ENCODE data around the gene DAPK1. TPM values are rescaled to one million over a fixed set of nuclear protein-coding genes. Genes with fewer than 3 reads are reported as not detected.

The DAPK1 gene
- total RNA-seq, 2 experiments from 2014 or later, result 1.2 to 6.8 TPM

DNA sequence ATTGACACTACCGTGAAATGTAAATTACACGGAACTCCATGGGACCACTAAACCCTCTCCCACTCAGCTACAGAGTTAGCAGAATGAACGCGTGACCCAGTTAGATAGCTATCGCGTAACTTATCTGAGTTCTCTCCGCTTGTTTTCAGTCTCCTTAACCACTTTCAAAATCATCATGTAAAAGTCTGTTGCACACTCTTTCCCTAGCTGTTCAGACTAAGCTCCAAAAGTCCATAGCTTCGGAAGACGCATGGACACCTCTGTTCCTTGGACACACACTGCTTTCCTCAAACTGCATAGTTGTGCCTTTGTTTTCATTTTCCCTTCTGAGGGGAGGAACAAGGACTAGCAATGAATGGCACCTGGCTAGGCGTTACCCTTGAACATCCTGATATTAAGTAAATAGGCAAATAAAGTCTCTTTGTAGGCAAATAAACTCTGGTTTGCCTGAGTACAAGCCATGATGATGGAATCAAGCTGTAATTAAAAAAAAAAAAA is 83.3 kb downstream of the DAPK1 start:
- DNase-seq, result no peak
- Mint-ChIP-seq H3K9me3 (ENCODE audit: low read depth) (no peaks in the 10 kb centered on the region), H3K27ac (no peak overlapping the region), H3K27me3 (peaks cover 3% of the 10 kb centered on the region), H3K36me3 (no peaks in the 10 kb centered on the region), H3K4me3 (no peak overlapping the region), H3K4me1 (no peaks in the 10 kb centered on the region)
- CTCF ChIA-PET, result no interaction called here
- ATAC-seq, result no peak

DNA sequence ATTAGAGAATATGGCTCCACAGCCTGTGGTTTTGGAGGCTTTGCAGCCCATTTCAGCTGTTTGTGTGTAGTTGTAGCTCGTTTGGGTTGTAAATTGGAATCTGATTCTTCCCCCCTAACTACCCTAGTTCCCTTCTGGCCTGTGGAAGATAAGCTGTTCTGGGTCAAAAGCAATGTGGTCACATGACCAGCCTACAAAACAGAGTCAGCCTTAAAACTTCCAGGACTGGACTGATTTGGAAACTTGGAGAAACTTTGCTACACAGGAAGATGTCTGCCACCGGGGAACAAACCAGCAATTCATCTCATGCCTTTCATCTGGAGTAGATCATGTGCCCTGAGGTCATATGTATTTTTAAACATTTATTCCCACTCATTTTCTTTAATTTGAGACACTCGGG is 83.8 kb downstream of the DAPK1 start:
- no peak for ATAC-seq
- no peak for DNase-seq
- no peak overlapping the region for H3K27ac Mint-ChIP-seq
- no peaks in the 10 kb centered on the region for H3K4me1 Mint-ChIP-seq
- H3K4me3 Mint-ChIP-seq, result no peak overlapping the region
- CTCF ChIA-PET, result no interaction called here
- H3K9me3 Mint-ChIP-seq (ENCODE audit: low read depth), result no peaks in the 10 kb centered on the region
- H3K27me3 Mint-ChIP-seq, result peaks cover 3% of the 10 kb centered on the region
- no peaks in the 10 kb centered on the region for H3K36me3 Mint-ChIP-seq

DNA sequence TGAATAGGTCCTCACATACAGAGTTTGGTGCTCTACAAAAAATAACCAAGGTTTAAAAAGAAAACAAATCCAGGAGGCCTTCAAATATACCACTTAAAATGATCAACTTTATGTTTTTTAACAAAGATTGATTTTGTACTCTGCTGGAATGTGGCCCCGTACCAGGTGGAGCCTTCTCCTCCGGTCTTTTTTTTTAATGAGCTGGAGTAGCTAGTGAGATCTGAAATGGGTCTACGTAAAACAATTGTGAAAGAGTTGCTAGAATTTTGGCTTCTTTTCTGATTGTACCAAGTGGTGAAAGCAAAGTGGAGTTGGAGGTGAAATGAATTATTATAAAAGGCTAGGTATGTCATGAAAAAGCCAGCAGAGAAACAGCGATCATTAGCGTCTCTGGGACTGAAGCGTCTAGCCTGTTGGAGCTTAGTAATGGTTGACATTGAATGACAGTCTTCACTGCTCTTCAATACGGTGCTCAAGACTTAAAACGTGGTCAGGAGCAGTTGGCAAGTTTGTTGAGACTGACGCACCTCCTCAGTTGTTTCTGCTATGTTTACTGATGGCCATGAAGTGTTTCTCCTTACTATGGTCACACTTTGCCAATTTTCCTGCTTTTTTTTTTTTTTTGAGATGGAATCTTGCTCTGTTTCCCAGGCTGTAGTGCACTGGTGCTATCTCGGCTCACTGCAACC is 84.4 kb downstream of the DAPK1 start:
- Mint-ChIP-seq H3K27ac (no peak overlapping the region), H3K4me1 (no peaks in the 10 kb centered on the region), H3K9me3 (ENCODE audit: low read depth) (no peaks in the 10 kb centered on the region), H3K4me3 (no peak overlapping the region), H3K27me3 (peaks cover 3% of the 10 kb centered on the region), H3K36me3 (no peaks in the 10 kb centered on the region)
- ATAC-seq (no peak), DNase-seq (no peak)
- CTCF ChIA-PET, result no interaction called here

DNA sequence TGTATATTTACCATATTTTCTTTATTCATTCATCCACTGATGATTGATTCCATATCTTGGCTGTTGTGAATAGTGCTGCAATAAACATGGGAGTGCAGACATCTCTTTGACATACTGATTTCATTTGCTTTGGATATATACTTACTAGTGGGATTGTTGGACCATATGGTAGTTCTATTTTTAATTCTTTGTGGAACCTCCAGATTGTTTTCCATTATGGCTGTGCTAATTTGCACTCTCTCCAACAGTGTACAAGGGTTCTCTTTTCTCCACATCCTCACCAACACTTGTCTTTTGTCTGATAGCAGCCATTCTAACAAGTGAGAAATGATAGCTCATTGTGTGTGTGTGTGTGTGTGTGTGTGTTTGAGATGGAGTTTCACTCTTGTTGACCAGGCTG is 86.7 kb downstream of the DAPK1 start:
- ATAC-seq (no peak), DNase-seq (no peak)
- H3K27ac Mint-ChIP-seq, result no peak overlapping the region
- H3K4me1 Mint-ChIP-seq, result no peaks in the 10 kb centered on the region
- no peaks in the 10 kb centered on the region for H3K9me3 Mint-ChIP-seq (ENCODE audit: low read depth)
- H3K36me3 Mint-ChIP-seq, result no peaks in the 10 kb centered on the region
- no peak overlapping the region for H3K4me3 Mint-ChIP-seq
- CTCF ChIA-PET, result no interaction called here
- peaks cover 3% of the 10 kb centered on the region for H3K27me3 Mint-ChIP-seq

DNA sequence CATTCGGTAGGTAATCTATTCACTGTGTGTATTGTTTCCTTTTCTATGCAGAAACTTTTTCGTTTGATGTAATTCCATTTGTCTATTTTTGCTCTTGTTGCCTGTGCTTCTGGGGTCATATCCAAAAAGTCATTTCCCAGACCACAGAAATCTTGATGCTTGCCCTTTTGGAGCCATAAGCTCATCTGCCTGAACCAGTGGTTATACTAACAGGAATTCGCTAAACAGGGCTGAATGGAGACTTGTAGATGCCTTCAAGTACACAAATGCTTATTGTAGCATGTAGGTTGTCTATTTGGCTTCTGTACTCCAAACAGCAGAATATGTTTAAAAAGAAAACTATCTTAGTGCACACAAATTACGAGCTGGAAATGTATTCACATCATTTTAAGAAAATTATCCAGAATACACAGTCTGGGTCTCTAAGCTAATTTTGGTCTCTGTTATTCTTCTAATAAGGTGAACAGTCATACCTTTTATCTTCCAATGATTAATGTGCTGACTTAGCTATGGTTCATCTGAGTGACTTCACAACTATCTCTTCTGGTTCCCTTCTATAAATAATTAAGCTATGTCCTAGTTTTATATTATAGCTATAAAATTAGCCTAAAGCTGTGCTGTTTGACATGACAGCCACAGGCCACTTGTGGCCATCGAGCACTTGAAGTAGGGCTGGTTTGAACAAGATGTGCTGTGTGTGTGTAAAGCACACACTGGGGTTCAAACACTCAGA is 87.6 kb downstream of the DAPK1 start:
- H3K9me3 Mint-ChIP-seq (ENCODE audit: low read depth), result no peaks in the 10 kb centered on the region
- CTCF ChIA-PET, result no interaction called here
- ATAC-seq (no peak), DNase-seq (no peak)
- H3K4me1 Mint-ChIP-seq, result no peaks in the 10 kb centered on the region
- H3K4me3 Mint-ChIP-seq, result no peak overlapping the region
- no peaks in the 10 kb centered on the region for H3K36me3 Mint-ChIP-seq
- H3K27ac Mint-ChIP-seq, result no peak overlapping the region
- H3K27me3 Mint-ChIP-seq, result peaks cover 3% of the 10 kb centered on the region

DNA sequence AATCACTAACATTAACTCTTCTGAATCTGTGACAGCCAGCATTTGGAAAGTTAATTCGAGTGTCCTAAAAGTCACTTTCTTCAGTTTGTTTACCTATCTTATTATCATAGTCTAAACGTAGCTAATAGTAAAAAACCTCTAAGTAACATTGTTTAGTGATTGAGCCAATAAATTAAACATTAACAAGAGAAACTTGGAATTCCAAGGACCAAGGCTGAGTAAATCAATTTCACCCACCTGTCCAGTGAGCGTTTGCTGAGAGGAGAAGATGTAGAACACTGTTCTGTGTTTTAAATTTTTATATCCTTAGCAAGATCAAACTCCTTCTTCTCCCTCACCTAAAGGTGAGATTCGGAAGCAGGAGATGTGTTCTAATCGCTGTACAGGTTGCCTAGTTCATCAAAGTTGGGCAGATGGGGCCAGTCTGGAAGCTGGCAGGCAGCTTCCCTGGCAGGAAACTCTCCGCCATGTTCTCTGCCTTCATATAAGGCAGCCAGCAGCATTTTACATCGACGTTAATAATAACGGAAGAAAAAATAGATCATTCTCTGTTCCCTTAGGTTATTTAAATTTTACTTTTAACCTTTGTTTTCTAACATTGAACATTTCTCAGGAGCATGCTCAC is 89.2 kb downstream of the DAPK1 start:
- H3K9me3 Mint-ChIP-seq (ENCODE audit: low read depth), result no peaks in the 10 kb centered on the region
- no peaks in the 10 kb centered on the region for H3K4me1 Mint-ChIP-seq
- no peak for ATAC-seq
- peaks cover 3% of the 10 kb centered on the region for H3K27me3 Mint-ChIP-seq
- H3K27ac Mint-ChIP-seq, result no peak overlapping the region
- no peaks in the 10 kb centered on the region for H3K36me3 Mint-ChIP-seq
- CTCF ChIA-PET, result no interaction called here
- DNase-seq, result no peak
- H3K4me3 Mint-ChIP-seq, result no peak overlapping the region

DNA sequence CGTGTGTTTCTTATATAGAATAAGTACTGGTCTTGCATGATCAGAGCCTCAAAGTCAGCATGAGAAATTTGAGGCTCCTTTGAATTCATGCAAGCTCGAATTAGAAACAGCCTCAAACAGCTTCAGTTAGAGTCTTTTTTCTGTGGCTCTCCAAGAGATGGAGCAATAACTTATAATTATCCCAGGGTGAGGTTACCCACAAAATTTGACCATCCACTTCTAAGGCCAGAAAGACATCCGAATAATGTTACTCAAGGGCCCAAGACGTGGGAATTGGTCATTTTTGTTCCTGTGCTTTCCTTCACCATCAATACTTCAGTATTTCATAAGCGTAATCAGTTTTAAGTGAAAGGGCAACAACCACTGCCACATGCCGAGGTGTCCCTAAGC is 89.7 kb downstream of the DAPK1 start:
- no peak for ATAC-seq
- Mint-ChIP-seq H3K4me3 (no peak overlapping the region), H3K36me3 (no peaks in the 10 kb centered on the region), H3K4me1 (no peaks in the 10 kb centered on the region), H3K9me3 (ENCODE audit: low read depth) (no peaks in the 10 kb centered on the region), H3K27ac (no peak overlapping the region), H3K27me3 (no peaks in the 10 kb centered on the region)
- CTCF ChIA-PET, result no interaction called here
- DNase-seq, result no peak

DNA sequence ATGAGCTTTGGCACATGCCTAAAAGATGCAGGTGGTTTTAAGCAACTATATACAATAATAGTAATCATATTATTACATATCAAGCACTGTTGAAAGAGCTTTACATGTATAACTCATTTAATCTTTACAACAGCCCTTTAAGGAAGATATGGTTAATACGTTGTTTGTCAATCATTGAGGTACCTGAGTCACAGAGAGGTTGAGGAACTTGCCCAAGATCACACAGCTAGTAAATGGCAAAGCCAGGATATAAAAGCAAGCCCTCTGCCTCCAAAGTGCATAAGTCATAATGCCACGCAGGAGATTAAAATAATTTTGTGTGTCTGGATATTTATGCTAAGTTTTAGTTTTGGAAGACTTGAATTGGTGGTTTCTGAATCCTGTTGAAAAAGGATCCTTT is 90.2 kb downstream of the DAPK1 start:
- CTCF ChIA-PET, result no interaction called here
- H3K27me3 Mint-ChIP-seq, result no peaks in the 10 kb centered on the region

DNA sequence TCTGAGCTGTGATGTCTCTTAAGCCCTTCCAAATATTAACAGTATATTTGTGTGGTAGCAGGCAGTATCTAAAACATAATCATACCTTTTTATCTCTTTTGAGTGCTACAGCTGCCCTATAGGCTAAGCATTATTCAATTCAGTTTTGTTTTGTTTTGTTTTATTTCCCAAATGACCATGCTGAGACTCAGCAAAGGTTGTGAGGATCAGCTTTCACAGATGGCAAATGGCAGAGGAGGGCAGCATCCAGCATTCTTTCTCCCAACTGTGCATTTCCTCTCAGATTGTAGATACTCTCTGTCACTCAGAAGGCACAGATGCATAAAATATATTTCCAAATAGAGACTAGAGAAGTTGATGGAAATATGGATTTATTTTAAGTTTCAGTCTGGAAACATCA is 90.7 kb downstream of the DAPK1 start:
- ATAC-seq, result no peak
- H3K27ac Mint-ChIP-seq, result no peak overlapping the region
- no peaks in the 10 kb centered on the region for H3K27me3 Mint-ChIP-seq
- no peaks in the 10 kb centered on the region for H3K9me3 Mint-ChIP-seq (ENCODE audit: low read depth)
- no peak overlapping the region for H3K4me3 Mint-ChIP-seq
- CTCF ChIA-PET, result no interaction called here
- H3K36me3 Mint-ChIP-seq, result no peaks in the 10 kb centered on the region
- no peak for DNase-seq
- H3K4me1 Mint-ChIP-seq, result no peaks in the 10 kb centered on the region

More for the DNA sequence above, 90.2 kb downstream of the DAPK1 start:
- DNase-seq, result no peak
- ATAC-seq, result no peak
- no peak overlapping the region for H3K27ac Mint-ChIP-seq
- H3K4me1 Mint-ChIP-seq, result no peaks in the 10 kb centered on the region
- H3K9me3 Mint-ChIP-seq (ENCODE audit: low read depth), result no peaks in the 10 kb centered on the region
- H3K4me3 Mint-ChIP-seq, result no peak overlapping the region
- no peaks in the 10 kb centered on the region for H3K36me3 Mint-ChIP-seq

DNA sequence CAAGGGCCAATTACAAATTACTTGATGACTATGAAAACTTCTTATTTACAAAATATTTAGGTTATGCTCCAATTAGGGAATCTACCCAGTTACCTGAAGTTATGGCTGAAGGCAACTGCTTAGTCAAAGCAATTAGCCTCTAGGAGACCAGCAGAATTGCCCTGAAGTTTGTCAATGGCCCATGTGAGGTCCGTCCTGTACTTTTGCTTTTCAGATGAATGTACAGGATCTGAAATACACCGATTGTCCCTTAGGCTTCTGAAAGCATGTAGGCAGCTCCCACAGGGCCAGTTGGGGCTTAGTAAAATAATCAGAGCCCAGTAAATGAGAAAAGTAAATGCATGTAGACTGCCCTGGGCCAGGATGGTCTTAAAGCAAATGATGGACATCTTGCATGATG is 93.3 kb downstream of the DAPK1 start:
- CTCF ChIA-PET, result no interaction called here
- no peak for DNase-seq
- Mint-ChIP-seq H3K4me3 (no peak overlapping the region), H3K36me3 (no peaks in the 10 kb centered on the region), H3K4me1 (no peaks in the 10 kb centered on the region), H3K27me3 (no peaks in the 10 kb centered on the region), H3K9me3 (ENCODE audit: low read depth) (no peaks in the 10 kb centered on the region), H3K27ac (no peak overlapping the region)
- no peak for ATAC-seq

DNA sequence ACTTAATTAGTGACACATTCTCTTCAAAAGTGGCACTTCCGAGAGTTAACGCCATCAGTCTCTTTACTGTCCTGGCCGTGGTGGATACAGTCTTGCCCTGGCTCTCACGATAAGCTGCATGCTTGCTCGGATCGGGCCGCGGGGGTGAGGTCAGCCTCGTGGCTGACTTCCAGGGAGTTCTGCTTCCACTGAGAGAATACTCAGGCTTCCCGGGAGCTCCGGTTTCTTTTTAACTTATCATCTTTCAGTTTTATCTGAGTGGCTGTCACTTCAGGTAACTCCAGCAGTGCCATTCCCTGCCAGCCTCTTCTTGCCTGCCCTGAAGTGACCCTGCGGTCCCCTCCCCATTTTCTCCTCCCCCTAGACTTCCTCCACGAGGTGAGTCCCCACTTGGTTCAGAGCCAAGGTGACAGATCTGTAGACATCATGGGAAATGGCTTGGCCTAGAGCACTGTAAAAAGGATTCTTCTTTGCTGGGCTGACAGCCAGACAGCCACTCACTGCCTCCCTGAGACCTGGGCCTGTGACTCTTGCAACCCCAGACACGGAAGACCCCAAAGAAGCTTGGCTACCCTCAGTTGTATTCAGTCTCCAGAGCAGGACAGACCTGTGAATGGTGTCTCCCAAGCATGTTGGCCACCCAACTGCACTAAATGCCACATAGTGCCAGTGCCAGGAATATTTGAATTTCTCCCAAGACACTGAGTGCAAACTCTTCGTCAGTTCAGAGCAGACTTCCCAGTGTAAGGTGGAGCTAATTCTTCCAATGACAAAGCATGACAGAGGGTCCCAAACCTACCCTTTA is 95.1 kb downstream of the DAPK1 start:
- Mint-ChIP-seq H3K27me3 (no peaks in the 10 kb centered on the region), H3K4me3 (no peak overlapping the region), H3K4me1 (no peaks in the 10 kb centered on the region), H3K9me3 (ENCODE audit: low read depth) (no peaks in the 10 kb centered on the region), H3K36me3 (no peaks in the 10 kb centered on the region), H3K27ac (no peak overlapping the region)
- CTCF ChIA-PET, result no interaction called here
- no peak for ATAC-seq
- no peak for DNase-seq

DNA sequence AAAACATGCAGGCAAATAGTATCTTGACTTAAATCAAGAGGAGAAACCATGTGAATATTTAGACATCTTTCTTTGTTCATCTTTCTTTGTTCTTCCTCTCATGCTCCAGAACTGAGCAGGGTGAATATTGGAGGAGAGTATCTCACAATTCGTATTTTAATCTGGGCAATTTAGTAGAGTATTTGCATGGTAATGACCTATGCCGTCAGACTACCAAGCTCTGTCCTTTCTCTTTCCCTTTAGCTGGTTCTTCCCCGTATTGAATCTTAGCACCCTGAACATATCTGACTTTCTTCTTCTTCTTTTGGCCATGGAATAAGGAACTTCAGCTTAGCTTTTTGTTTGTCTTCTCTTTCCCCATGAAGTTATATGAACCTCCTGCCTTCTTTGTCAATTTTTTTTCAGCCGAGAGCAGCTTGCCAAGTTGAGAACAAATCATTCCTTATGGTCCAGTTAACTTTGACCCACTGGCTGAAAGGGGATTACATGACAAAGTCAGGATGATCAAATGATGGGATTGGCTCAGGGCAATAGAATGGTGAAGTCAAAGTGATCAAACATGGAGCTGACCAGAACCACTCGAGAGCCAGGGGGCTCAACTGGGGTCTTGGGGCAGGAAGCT is 95.8 kb downstream of the DAPK1 start:
- CTCF ChIA-PET, result no interaction called here
- H3K27me3 Mint-ChIP-seq, result no peaks in the 10 kb centered on the region
- DNase-seq (no peak), ATAC-seq (no peak)
- H3K27ac Mint-ChIP-seq, result no peak overlapping the region
- no peaks in the 10 kb centered on the region for H3K4me1 Mint-ChIP-seq
- no peaks in the 10 kb centered on the region for H3K36me3 Mint-ChIP-seq
- no peak overlapping the region for H3K4me3 Mint-ChIP-seq
- H3K9me3 Mint-ChIP-seq (ENCODE audit: low read depth), result no peaks in the 10 kb centered on the region

DNA sequence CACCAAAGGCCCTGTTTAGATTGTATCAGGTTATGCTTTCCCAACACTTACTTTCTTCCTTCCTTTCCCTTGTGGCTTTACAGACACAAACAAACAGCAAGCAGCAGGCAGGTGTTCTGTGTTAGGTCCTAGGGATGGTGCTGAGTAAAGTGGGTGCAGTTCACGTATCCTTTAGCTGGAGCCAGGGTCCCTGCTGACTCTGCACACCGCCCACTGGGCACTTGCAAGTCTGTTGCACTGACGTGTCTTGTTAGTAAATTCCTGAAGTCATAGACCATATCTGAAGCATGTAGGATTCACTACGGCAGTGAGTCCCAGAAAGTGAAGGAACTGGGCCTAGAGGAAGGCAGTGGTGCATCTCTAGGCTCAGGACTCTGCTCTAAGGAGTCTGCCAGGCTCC is 96.5 kb downstream of the DAPK1 start:
- ATAC-seq, result no peak
- Mint-ChIP-seq H3K36me3 (no peaks in the 10 kb centered on the region), H3K27me3 (peaks cover 2% of the 10 kb centered on the region), H3K9me3 (ENCODE audit: low read depth) (no peaks in the 10 kb centered on the region), H3K4me3 (no peak overlapping the region), H3K4me1 (no peaks in the 10 kb centered on the region), H3K27ac (no peak overlapping the region)
- CTCF ChIA-PET, result no interaction called here
- no peak for DNase-seq

Measured in activated CD8-positive, alpha-beta memory T cell treated with anti-CD3 and anti-CD28 coated beads, Interleukin-2, amount 10 ng/mL, durations not matched to agents 7 days and 5 days (primary cell).